ENCODE data around the gene CACNA1D.

GRCh38 chr3:53750253-53751210 is 256.1 kb downstream of the CACNA1D start:
- no peak for TF ChIP-seq CTCF (IDR thresholded peaks at IDR 0.05 in 2 of 3, conservative IDR thresholded peaks at IDR 0.05 in 1 of 3; ENCODE audit: borderline replicate concordance in 1 of 3, insufficient read depth in 1 of 3, low read depth in 2 of 3, low read length in 2 of 3)
- no peak for TF ChIP-seq REST (IDR thresholded peaks at IDR 0.05; ENCODE audit: low read depth)

All from HCT116 (cell line).